Psoas muscle (tissue), 8 donors: ENCODE results near the gene RFX2. TPM values are rescaled to one million over a fixed set of nuclear protein-coding genes. Genes with fewer than 3 reads are reported as not detected.
A peak's percentile ranks its signal among the peaks of the same experiment; 100 is the strongest.

ENCODE experiments used
- ATAC-seq, 4 donors: fragments of 200-7000 bp; cut with Tn5 transposase; one replicate each; pipeline ENCODE4 v1.9.1; 2020; ENCODE audit warnings: moderate library complexity in 3 of 4, mild to moderate bottlenecking in 2 of 4
- DNase-seq, 2 donors: peaks; one replicate each; pipeline ENCODE4 v3.0.0-alpha.2; 2020
- H3K27ac ChIP-seq: fragments of 200-600 bp; one replicate; pipeline ENCODE4 v1.8.0; 2022
- H3K27me3 ChIP-seq, 3 donors: fragments of 200-600 bp in 1 of 3; one replicate each; pipeline versions ENCODE4 v1.6.1 to v1.8.0; 2013 to 2022; ENCODE audit warnings: low read length in 2 of 3, mild to moderate bottlenecking in 2 of 3, moderate library complexity in 1 of 3; ENCODE audit not compliant: insufficient read depth in 3 of 3
- H3K36me3 ChIP-seq, 2 donors: fragments of 200-600 bp in 1 of 2; one replicate each; pipeline versions ENCODE4 v1.6.1 to v1.8.0; 2013 to 2022; ENCODE audit warnings: low read depth in 1 of 2, mild to moderate bottlenecking in 1 of 2, moderate library complexity in 1 of 2; ENCODE audit not compliant: insufficient read depth in 1 of 2
- H3K4me1 ChIP-seq: fragments of 200-600 bp; one replicate; pipeline ENCODE4 v1.8.0; 2022
- H3K4me3 ChIP-seq: fragments of 200-600 bp; one replicate; pipeline ENCODE4 v1.8.0; 2022; ENCODE audit warnings: mild to moderate bottlenecking
- H3K9me3 ChIP-seq: fragments of 200-600 bp; one replicate; pipeline ENCODE4 v1.8.0; 2022
- WGBS, 3 donors: extraction: QIAGEN DNeasy Blood & Tissue Kit; methylation state at CpG; one replicate each; pipeline versions ENCODE4 v1.1.6 to v1.1.7; 2013; 5-methylcytosine and 5-hydroxymethylcytosine counted together
- intact Hi-C, 2 donors: fragments of 100-400 bp; cut with DNase I; formaldehyde crosslinking; loops; one replicate each; pipeline versions ENCODE4 v1.11.0 to v1.14.2; 2022
- polyA plus RNA-seq, 3 donors: library from polyadenylated mRNA; stranded (reverse); fragments of 200-250 nt; gene quantifications; one replicate each; pipeline ENCODE4 v1.2.3, GENCODE V29; 2013
- total RNA-seq, 4 donors: library from RNA; stranded (reverse); fragmentation: NEBNext Ultra II Directional in 2 of 4; extraction: Animal tissue kit (Norgen Biotek cat#: 25700) in 2 of 4; gene quantifications; one replicate each; pipeline versions ENCODE4 v1.2.1 to v1.2.4, GENCODE V29; 2021 to 2023
- TF ChIP-seq, protein P1 (sequence below): fragments of 200-600 bp; IDR thresholded peaks from one replicate; pipeline ENCODE4 v1.8.0; 2022; ENCODE audit warnings: antibody characterized with exemption
- donor health status: healthy with polysubstance abuse.
- donor health status: DM: no; HTN: no; CAD: no; lungs with moderate emphysema.
- donor health status: Bipolar disorder and iron deficiency.
- donor health status: healthy.
- donor health status: DM: yes; HTN: yes; CAD: no.
- donor health status: DM: no; HTN: no; CAD: no.
- donor health status: DM: no; HTN: no; CAD: no.
- donor health status: DM: yes; HTN: yes; CAD: no.

The RFX2 gene
- total and polyA plus RNA-seq, 7 donors = 0.58 to 2.1 (median 1.0) TPM

DNA sequence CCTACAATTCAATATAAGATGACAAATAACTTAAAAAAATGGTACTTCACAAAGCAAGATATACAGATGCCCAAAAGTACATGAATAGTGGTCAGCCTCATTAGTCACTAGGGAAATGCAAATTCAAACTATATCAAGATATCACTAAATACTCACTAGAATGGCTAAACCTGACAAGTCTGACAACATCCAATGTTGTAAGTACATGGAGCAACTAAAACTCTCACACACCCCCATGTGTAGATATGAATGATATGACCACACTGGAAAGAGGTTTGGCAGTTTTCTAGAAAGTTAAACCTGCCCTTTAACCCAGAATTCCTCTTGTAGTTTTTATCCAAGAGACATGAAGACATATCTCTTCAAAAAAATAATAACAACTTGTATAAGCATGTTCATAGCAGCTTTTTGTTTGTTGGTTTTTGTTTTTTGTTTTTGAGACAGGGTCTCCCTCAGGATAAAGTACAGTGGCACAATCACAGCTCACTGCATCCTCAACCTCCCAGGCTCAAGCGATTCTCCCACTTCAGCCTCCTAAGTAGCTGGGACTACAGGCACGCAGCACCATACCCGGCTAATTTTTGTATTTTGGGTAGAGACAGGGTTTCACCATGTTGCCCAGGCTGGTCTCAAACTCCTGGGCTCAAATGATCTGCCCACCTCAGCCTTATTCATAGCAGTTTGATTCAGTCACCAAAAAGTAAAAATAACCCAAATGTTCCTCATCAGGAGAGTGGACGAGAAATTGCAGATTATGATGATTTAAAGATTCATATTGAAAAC lies 55.1 kb downstream of the RFX2 start:
- DNase-seq (no peak), ATAC-seq (no peak)
- intact Hi-C loops = loop anchor here (5.0 kb wide), 1 partner anchor 57 kb away; the partner anchor contains the start of gene RFX2 (in 2 of the 2)
- 97 to 99% (median 97%) methylated on average over 4 of the region's 4 CpGs for WGBS, 3 donors
- peaks cover 21% of the 10 kb centered on the region for H3K4me1 ChIP-seq
- TF ChIP-seq, protein P1, sequence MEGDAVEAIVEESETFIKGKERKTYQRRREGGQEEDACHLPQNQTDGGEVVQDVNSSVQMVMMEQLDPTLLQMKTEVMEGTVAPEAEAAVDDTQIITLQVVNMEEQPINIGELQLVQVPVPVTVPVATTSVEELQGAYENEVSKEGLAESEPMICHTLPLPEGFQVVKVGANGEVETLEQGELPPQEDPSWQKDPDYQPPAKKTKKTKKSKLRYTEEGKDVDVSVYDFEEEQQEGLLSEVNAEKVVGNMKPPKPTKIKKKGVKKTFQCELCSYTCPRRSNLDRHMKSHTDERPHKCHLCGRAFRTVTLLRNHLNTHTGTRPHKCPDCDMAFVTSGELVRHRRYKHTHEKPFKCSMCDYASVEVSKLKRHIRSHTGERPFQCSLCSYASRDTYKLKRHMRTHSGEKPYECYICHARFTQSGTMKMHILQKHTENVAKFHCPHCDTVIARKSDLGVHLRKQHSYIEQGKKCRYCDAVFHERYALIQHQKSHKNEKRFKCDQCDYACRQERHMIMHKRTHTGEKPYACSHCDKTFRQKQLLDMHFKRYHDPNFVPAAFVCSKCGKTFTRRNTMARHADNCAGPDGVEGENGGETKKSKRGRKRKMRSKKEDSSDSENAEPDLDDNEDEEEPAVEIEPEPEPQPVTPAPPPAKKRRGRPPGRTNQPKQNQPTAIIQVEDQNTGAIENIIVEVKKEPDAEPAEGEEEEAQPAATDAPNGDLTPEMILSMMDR = no peak
- no peaks in the 10 kb centered on the region for H3K36me3 ChIP-seq
- no peaks in the 10 kb centered on the region for H3K9me3 ChIP-seq
- H3K4me3 ChIP-seq = no peak overlapping the region
- no peaks in the 10 kb centered on the region for H3K27me3 ChIP-seq
- H3K27ac ChIP-seq = no peak overlapping the region

GRCh38 chr19:6048793-6049405 lies 61.4 kb downstream of the RFX2 start:
- DNase-seq = peak; percentile 74 to 84
- no peaks in the 10 kb centered on the region for H3K9me3 ChIP-seq
- no peak overlapping the region for H3K4me3 ChIP-seq
- peaks cover 2% of the 10 kb centered on the region for H3K4me1 ChIP-seq
- intact Hi-C loops = loop anchor here (1.0 to 5.0 kb wide), 2 partner anchors 76 to 248 kb away; no protein-coding TSS in a partner anchor
- no peaks in the 10 kb centered on the region for H3K27me3 ChIP-seq
- 15 to 17% (median 15%) methylated on average over 15 of the region's 15 CpGs for WGBS, 3 donors
- TF ChIP-seq, protein P1 = peak; percentile 88
- H3K36me3 ChIP-seq = no peaks in the 10 kb centered on the region
- peak; percentile 86 to 100 (median 98) for ATAC-seq
- H3K27ac ChIP-seq = no peak overlapping the region

- intact Hi-C loops = loop anchor here in 1 of 2 donors (1.0 to 5.0 kb wide), 2 partner anchors 77 to 249 kb away; no protein-coding TSS in a partner anchor
- no peaks in the 10 kb centered on the region for H3K9me3 ChIP-seq
- H3K4me3 ChIP-seq = no peak overlapping the region
- no peaks in the 10 kb centered on the region for H3K36me3 ChIP-seq
- no peaks in the 10 kb centered on the region for H3K27me3 ChIP-seq
- peak in 1 of 4 donors; percentile 49 for ATAC-seq
- DNase-seq = no peak
- no peak overlapping the region for H3K27ac ChIP-seq
- peaks cover 2% of the 10 kb centered on the region for H3K4me1 ChIP-seq
- TF ChIP-seq, protein P1 = no peak
- WGBS, 3 donors = 38 to 41% (median 40%) methylated on average over 9 of the region's 9 CpGs
Observed at GRCh38 chr19:6048348-6048747, 62.0 kb downstream of the RFX2 start.

GRCh38 chr19:6047741-6048251 lies 62.5 kb downstream of the RFX2 start:
- TF ChIP-seq, protein P1 = peak; percentile 19
- ATAC-seq = peak in 1 of 4 donors; percentile 37
- no peaks in the 10 kb centered on the region for H3K9me3 ChIP-seq

More at GRCh38 chr19:6047741-6048251, 62.5 kb downstream of the RFX2 start:
- H3K27ac ChIP-seq = no peak overlapping the region
- H3K27me3 ChIP-seq = no peaks in the 10 kb centered on the region
- H3K4me3 ChIP-seq = no peak overlapping the region
- intact Hi-C loops = loop anchor here in 1 of 2 donors (1.0 to 5.0 kb wide), 2 partner anchors 78 to 250 kb away; no protein-coding TSS in a partner anchor
- WGBS, 3 donors = 57 to 63% (median 62%) methylated on average over 8 of the region's 8 CpGs
- no peaks in the 10 kb centered on the region for H3K36me3 ChIP-seq
- DNase-seq = no peak
- peaks cover 2% of the 10 kb centered on the region for H3K4me1 ChIP-seq
